HG03159 (cell line): Measurements from ENCODE around the gene SBF2.
"Not testable (repeated sequence)": the region's sequence is repeated elsewhere in the genome, so short reads cannot be mapped to it uniquely, and the experiment has no call there.

ENCODE experiments used
- ATAC-seq: cut with Tn5 transposase; IDR thresholded peaks from one replicate; pipeline ENCODE4 v1.9.1; 2021; ENCODE audit warnings: mild to moderate bottlenecking, moderate library complexity; ENCODE audit not compliant: unreplicated experiment

Gene SBF2

DNA sequence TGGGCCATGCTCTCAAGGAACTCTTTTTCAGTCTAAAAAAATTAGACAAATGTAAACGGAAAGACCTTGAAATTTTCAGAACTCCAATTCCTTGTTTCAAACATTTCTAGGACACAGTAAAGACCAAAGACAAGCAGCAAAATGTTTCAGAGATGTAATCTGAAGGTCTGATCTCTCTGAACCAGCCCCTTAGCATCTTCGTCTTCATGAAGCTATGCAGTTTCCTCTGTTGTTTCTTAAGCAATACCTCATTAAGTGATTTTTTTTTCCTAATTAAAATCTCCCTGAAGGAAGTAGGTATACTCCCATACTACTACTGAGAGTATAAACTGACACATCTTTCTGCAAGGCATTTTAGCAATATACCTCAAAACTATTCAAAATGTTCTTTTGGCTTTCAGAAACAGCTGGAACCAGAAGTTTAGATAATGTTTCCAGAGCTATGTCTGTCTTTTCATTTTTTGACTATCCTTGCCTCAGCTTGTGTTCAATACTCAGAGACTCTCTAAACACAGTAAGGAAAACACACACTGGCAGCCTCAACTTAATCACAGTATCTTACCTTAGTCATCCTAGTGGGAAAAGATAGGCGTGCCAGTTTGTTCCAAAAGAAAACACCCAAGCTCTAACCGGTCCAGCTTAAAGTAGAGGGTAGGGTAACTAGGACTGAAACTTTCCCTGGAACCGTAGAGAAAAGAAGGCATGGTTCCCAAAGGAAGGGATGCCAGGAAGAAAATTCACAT is 25.1 kb downstream of the SBF2 start:
- no peak for ATAC-seq

DNA sequence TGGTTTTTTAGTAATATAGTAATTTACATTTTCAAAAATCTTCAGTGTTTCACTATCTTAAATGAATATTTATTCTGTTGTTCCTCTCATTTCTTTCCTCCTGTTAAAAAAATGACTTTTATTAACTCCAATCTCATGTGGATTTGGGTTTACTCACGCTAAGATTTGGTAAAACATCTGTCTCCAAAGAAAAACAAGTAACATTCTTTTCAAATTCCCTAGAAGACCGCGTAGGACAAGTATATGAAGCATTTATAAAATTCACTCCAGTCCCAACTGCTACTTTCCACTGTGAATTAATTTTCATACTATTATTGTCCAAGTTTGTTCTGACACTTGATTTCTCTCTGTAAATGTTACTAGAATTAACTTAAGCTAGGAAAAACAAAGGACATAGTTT is 26.2 kb downstream of the SBF2 start:
- no peak for ATAC-seq

DNA sequence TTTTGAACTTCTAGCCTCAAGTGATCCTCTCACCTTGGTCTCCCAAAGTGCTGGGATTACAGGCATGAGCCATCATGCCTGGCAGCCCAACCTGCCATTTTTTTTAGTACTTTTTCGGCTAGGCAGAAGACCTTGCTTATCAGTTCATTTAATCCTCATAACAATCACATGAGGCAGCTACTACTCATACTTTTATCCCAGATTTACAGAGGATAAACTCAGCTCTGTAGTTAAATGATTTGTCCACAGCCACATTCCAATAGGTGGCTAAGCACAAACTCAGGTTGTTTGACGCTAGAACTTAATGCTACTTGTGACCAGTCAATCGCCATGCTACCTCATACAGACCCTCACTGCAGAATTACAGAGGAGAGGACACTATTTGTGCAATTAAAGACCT is 28.1 kb downstream of the SBF2 start:
- no peak for ATAC-seq

DNA sequence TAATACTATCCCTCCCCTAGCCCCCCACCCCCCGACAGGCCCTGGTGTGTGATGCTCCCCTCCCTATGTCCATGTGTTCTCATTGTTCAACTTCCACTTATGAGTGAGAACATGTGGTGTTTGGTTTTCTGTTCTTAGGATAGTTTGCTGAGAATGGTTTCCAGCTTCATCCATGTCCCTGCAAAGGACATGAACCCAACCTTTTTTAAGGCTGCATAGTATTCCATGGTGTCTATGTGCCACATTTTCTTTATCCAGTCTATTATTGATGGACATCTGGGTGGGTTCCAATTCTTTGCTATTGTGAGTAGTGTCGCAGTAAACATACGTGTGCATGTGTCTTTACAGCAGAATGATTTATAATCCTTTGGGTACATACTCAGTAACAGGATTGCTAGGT is 29.3 kb downstream of the SBF2 start:
- ATAC-seq = not testable (repeated sequence)

DNA sequence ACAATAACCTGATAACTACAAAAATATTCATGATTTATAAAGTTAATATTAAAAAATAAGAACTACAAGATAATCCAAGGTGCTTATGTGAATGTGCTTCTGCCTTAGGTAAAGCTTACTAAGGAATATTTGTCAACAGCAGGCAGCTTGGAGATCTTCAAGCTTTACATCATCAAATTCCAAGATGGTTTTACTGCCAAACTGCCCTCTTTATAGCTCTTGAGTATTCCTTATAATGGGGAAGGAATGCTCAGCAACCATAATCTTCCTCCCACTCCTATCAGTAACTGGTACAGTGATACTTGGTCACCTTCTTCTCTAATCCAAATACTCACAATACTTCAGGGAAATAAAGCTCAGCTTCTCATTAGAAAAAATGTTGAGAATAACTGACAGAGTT is 30.1 kb downstream of the SBF2 start:
- no peak for ATAC-seq

DNA sequence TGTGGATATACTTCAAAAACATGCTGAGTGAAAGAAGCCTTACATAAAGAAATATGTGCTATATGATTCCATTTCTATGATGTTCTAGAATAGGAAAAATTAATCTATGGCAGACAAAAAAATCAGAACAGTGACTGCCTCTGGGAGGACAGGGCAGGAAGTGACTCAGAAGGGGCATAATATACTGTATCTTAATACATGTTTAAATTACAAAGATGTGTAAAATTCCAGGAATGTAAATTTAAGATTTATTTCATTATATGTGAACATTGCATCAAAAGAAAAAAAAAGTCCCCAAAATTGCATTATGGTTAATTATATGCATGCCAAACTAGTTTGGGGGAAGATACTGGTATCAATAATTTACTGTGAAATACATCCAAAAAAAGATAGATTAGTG is 32.2 kb downstream of the SBF2 start:
- no peak for ATAC-seq

DNA sequence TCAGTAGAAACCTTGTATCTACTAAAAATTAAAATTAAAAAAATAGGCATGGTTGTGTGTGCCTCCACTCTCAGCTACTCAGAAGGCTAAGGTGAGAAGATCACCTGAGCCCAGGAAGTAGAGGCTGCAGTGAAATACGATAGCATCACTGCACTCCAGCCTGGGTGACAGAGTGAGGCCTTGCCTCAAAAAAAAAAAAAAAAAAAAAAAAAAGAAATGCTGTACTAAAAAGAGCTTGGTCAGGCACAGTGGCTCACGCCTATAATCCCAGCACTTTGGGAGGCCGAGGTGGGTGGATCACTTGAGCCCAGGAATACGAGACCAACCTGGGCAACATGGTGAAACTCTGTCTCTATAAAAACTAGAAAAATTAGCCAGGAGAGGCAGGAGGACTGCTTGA is 36.5 kb downstream of the SBF2 start:
- no peak for ATAC-seq

DNA sequence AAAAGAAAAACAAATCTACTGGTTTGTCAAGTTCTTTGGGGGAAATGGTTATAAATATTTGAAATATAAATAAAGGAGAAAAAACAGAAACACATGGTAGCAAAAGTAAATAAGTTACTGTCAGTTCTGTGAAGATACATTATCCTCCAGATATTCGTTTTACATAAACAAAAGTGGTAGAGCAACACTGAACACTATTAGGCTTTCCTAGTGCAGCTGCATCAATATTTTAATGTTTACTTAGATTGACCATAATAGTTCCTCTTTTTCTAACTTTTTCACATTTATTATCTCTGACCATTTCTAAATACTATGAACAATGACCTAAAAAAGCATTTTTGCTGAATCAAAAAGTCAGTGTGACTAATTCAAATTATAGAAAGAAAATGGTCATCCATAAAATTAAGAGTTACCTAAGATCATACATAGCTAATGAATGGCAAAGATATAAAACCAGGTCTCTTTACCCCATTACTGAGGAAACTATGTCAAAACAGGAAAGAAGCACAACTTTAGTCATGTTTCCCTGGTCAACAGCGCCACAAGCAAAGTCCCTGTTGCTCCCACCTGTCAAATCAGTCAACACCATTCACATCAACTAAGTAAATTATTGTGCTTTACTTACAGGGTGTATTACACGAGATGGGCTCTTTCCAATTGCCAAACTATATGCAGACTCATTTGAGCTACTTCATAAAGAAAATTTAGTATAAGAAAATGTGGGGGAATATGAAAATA is 38.5 kb downstream of the SBF2 start:
- no peak for ATAC-seq

DNA sequence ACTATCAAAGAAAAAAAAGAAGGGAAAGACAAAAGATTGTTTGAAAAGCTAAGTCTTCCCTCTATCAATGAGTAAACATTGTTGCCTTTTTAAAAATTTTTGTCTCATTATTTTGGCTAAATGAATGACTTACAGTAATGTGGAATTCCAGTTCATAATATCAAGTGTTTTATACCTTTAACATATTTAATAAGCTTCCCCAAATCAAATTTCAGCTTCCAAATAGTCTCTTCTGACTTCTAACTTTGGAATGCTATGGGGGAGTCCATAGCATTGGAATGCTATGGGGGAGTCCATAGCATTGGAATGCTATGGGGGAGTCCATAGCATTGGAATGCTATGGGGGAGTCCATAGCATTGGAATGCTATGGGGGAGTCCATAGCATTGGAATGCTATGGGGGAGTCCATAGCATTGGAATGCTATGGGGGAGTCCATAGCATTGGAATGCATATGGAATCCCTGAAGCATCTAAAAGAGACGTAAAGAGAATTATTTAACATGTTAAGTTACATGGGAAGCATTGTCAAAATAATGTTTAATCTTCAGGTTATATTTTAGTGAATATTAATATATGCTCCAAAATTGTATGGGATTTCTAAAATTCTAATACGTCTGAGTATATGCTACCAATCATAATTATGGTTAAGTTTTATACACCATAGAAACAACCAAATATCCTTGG is 44.4 kb downstream of the SBF2 start:
- not testable (repeated sequence) for ATAC-seq

DNA sequence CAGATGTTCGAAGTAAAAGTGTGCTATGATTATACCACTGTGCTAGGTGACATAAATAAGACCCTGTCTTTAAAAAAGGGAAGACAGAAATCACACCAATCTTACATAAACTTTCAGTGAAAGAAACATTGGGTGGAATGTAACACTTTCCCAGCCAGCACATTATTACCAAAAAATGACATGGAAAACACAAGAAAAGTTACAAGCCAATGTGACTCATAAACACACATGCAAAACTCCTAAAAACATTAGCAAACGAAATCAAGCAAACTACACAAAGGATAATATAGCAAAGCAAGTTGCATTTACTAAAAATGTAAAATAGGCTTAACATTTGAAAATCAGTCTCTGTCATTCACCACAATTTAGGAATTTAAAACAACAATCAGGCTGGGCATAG is 47.0 kb downstream of the SBF2 start:
- no peak for ATAC-seq

DNA sequence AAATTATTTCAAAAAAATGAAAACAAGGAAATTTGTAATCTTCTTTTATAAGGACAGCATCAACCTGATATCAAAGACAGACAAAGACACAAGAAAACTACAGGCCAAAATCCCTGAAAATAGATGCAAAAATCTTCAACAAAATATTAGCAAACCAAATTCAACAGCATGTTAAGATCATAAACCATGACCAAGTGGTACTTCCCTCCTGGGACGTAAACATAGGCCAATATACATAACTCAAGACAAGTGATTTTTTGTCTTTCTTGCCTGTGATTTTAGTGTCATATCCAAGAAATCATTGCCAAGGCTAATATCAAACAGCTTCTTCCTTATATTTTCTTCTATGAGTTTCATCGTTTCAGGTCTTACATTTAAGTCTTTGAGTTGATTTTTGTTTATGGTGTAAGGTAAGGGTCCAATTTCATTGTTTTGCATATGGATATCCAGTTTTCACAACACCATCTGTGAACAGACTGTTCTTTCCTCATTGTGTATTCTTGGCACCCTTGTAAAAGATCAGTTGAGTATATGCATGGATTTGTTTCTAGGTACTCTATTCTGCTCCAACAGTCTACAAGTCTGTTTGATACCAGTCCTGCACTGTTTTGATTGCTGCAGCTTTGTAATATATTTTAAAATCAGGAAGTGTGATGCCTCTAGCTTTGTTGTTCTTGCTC is 50.0 kb downstream of the SBF2 start:
- ATAC-seq = no peak

DNA sequence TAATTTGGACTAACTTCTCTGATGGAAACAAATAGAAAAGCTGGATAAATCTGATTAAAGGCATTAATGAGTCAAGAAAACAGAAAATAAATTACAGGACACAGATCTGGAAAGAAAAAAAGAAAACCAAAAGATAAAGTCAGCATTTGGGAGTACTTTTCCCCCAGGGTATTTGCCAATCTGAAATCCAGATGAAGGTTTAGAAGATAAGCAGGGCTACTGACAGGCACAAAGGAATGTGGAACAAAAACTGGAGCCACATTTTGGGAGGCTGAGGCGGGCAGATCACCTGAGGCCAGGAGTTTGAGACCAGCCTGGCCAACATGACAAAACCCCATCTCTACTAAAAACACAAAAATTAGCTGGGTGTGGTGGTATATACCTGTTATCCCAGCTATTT is 57.2 kb downstream of the SBF2 start:
- no peak for ATAC-seq

DNA sequence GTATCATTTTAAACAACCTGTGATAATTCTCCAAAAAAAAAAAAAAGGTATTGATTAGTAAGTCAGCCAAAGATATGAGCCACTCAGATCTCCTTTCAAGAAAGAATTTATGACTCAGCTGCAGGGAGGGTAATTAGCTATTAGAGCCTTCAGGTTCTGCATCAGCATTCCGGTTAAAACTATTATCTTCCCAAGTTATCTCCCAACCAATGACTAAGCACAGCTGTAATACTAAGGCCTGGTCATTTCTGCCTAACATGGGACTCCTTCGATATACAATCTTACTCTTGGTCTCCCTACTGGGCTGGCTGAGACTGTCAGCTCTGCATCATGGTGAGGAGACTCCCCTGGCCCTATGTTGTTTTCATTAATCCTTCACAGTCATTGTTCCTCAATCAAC is 60.4 kb downstream of the SBF2 start:
- no peak for ATAC-seq

DNA sequence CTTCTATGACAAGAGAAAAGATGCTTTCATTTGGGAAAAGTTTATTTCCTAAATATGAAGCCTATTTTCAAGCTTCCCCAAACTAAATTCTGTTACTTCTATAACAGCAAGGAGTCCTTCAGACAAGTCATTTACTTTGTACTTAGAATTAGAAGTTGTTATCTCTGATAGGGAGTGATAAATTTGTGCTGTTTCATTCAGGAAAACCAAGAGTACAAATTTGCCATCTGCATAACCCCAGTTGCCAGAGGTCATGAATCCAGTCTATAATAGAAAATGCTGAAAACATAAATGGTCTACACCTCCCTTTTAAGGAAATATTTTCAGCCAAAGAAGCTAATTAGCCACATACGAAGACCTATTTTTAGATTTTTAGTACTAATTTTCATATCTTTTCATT is 61.3 kb downstream of the SBF2 start:
- no peak for ATAC-seq

DNA sequence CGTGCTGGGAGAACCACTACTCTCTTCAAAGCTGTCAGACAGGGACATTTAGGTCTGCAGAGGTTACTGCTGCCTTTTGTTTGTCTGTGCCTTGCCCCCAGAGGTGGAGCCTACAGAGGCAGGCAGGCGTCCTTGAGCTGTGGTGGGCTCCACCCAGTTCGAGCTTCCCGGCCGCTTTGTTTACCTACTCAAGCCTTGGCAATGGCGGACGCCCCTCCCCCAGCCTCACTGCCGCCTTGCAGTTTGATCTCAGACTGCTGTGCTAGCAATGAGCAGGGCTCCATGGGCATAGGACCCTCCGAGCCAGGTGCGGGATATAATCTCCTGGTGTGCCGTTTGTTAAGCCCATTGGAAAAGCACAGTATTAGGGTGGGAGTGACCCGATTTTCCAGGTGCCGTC is 62.2 kb downstream of the SBF2 start:
- ATAC-seq = not testable (repeated sequence)

DNA sequence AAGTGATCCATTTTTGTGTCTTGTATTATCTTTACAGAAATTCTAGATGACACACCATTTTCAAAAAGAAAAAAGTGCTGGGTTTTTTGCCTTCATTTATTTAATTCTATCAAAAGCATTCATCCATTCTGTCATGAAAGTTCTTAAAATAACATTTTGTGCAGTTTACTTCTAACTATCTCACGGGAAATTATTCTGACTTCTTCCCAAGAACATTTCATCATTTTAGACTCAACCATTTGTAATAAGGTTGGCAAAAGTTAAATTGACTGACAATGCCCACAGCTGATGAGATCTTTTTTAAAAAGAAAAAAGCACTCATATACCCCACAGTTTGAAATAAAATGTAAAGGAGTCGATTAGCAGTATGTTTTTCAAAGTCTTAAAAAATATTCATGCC is 68.5 kb downstream of the SBF2 start:
- ATAC-seq = no peak

DNA sequence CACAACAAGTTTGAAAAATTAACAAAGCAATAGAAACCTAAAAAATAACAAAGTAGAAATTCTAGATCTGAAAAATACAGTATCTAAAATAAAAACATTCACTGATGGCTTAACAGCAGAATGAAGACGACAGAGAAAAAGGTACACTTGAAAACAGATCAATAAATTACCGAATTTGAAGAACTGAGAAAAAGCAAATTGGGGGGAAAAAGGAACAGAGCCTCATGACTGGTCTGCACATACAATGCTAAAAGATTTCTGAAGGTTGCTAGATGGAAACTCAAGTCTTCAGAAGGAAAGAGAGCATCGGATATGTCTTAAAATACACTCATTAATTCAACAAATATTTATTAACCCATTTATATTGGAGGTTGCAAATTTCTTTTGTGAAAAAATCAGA is 71.6 kb downstream of the SBF2 start:
- ATAC-seq = no peak

DNA sequence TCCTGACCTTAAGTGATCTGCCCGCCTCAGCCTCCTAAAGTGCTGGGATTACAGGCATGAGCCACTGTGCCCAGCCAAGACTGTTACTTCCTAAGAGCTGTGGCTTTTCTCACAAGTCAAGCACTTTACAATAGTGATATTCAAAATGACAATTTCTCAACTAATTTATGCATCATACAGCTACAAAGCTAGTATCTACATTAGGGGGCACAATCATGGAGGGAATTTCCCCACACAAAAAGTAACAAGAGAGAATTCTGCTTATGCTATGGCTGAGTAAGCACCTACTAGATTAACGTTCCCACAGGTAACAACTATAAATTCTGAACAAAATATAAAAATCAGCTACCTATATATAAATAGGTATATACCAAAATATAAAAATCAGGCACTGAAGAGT is 72.7 kb downstream of the SBF2 start:
- ATAC-seq = no peak

DNA sequence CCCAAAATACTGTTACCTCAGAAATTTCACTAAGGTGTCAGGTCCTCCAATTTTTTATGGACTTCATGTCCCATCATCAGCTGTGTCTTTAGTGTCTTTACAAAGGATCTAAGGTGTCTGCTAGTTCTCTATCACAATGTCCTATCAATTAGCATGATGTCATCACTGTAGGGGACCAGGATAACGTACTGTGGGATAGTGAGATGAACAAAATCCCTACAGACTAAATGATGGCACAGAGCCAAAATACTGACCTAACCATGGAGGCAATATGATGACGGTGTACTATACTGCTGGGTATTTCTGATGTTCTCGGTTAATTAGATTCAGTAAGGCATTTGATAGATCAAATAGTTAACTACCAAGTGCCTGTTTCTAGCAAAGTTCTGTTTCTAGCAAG is 82.5 kb downstream of the SBF2 start:
- no peak for ATAC-seq

DNA sequence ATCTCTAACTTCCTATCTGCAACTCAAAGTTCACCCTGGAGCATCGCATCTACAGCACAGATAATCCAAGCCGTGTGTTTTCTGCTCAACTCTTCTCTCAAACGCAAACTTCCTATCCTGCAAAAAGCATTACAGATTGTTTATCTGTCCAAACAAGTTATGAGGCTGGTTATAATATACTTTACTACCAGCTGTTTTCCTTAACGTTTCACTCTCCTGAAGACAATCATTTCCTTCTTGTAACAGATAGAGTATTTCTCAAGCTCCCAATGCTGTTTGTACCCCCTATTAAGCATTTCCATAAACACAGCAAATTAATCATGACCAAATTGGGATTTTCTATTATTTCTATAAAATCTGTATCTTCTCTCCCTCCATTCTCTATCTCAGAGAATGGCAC is 84.7 kb downstream of the SBF2 start:
- ATAC-seq = no peak

DNA sequence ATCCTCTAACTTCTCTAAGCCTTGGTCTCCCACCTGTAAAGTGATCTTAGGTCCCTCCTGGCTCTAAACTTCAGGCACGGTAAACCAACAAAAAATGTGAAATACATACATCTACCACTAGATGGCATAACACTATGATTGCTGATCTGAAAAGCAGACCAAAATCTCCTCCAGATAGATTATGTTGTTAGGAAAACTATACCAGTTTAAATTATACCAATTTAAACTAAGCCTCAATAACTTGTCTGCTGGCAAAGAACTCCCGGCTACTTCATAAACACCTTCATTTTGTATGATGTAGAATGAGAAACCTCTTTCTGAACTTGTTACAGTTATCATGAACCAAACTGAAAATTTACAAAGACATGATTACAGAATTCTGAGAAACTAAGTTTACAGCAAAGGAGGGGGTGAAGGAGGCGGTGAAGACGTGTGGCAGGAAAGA is 85.9 kb downstream of the SBF2 start:
- no peak for ATAC-seq
